HG02840 (cell line): ENCODE measurements around the gene SNX3.
"Not testable (repeated sequence)": the region's sequence is repeated elsewhere in the genome, so short reads cannot be mapped to it uniquely, and the experiment has no call there.

Experiments used
- ATAC-seq: cut with Tn5 transposase; IDR thresholded peaks from one replicate; pipeline ENCODE4 v1.9.1; 2021; ENCODE audit warnings: mild to moderate bottlenecking, moderate library complexity, moderate number of reproducible peaks; ENCODE audit not compliant: unreplicated experiment, low FRiP score

Gene SNX3

DNA sequence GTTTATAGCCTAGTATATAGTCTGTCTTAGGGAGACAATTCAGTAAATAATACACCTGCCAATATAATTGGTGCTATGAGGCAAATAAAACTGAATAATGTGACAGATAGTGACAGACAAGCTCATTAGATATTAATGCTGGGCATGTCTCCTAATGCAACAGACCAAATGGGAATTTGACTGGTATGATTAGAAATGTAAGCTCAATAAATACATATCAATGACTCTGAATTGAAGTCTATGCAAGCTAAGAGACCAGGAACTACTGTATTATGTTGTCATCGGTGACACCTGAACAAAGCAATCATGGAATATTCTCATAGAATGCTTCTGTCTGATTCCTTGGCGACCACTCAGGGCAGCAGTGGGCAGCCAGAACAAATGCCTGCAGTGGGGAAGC is 2.5 kb upstream of the SNX3 start:
- no peak for ATAC-seq

DNA sequence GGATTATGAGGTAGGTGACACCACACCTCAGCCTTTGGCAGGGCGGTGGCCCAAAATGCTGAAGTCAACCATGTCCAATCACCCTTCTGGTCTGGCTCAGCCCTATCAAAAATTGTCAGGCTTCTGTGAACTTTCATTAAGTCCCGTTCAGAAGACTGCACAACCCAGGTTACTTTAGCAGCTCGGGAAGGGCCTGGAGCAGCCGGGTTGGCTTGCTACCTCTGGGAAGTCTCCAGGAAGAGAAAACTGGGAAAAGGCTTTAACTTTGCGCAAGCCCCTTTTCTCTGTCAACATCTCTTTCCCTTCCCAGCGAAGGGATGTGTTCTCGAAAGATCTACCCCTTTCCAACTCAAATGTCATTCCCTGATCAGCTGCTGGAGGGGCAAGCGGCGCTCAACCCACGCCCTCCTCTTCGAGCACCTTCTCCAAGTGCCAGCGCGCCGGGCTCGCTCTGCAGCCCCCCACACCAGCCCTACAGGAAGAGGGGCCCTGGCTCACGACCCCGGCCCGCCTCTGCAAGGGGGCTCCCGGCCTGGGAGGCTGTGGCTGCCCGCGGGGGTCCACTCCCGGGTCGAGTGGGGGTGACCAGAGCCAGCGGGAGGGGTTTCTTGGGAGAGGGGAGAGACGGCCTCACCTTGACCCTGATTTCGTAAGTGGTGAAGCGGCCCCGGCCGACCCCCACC is 573 bp downstream of the SNX3 start:
- ATAC-seq = peak; percentile 0

DNA sequence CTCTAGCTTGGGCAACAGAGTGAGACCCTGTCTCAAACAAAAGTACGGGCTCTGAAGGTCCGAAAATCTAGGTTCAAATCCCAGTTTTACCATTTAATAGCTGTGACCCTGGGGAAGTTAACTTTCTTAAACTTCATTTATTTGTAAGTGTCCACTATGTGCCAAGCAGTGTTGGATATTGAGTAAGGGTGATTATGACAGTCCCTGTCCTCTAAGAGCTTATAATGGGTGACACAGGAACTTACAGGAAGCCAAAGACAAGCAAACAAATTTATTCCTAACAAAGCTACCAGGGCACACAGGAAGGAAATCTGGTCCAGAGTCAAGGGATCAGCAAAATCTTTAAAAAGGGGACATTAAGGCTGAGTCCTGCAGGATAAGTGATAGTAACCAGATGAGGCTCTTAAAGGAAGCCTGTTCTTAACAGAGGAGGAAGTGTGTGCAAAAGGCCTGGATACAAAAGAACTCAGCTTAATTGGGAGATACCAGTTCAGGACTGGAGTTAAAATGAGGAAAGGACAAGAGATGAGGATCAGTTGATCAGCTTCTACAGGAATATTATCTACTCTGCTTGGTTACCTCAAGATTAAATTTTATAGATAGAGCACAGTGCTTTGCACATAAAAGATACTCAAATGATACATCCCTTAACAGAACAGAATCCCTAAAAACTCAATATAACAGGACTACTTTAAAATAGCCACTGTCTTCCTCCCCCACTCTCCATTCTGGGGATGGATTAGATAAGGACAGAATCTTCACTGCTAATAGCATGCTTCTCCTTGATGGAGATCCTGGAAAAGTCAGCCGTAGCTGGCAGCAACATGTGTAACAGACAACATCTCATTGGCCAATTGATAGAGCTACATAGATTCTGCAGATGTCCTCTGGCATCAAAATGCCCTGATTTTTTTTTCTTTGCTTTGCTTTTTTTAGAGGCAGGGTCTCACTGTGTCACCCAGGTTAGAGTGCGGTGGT is 6.1 kb downstream of the SNX3 start:
- ATAC-seq = no peak

DNA sequence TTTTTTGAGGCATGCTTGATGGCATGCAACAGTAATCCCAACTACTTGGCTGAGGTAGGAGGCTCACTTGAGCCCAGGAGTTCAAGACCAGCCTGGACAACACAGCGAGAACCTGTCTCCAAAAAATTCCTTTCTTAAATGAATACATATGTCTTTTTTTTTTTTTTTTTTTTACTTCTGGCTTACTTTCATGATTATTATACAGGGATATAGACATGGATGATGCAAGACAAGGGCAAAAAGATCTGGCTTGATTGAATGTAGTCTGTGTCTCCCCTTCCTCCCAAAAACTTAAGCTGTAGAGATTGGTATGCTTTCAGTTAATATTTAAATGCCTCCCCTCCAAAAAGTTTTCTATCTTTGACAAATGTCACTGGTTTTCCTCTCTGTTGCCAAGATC is 7.6 kb downstream of the SNX3 start:
- ATAC-seq = no peak

DNA sequence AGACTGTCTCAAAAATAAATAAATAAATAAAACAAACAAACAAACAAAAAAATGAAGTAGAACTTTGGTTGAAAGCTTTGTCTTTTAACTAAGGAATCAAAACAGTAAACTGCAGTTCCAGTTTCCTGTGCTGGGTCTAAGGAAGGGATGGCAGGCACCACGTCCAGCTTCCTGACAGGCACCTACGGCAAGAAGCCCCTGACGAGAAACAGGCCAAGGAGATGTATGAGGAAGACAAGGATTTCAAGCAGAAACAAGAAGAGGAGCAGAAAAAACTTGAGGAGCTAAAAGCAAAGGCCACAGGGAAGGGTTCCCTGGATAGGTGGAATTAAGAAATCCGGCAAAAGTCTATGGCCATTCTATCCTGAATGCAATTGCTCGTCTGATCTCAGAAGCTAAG is 8.8 kb downstream of the SNX3 start:
- no peak for ATAC-seq

DNA sequence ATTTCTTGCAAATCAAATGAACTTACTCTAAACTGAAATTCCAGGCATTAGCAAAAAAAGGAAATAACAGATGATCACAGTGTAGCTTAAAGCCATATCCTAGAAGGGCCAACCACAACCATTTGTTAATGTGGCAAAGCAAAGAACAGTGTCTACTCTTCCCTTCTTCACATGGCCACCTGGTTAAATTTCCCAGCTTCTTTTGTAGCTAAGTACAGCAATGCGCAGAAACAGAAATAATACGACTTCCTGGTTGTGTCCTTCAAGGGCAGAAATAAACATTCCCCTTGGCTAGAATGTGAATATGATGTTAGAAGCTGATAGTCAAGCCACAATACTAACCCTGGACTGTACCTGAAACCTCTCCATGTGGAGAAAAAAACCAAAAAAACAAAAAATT is 9.6 kb downstream of the SNX3 start:
- ATAC-seq = no peak

DNA sequence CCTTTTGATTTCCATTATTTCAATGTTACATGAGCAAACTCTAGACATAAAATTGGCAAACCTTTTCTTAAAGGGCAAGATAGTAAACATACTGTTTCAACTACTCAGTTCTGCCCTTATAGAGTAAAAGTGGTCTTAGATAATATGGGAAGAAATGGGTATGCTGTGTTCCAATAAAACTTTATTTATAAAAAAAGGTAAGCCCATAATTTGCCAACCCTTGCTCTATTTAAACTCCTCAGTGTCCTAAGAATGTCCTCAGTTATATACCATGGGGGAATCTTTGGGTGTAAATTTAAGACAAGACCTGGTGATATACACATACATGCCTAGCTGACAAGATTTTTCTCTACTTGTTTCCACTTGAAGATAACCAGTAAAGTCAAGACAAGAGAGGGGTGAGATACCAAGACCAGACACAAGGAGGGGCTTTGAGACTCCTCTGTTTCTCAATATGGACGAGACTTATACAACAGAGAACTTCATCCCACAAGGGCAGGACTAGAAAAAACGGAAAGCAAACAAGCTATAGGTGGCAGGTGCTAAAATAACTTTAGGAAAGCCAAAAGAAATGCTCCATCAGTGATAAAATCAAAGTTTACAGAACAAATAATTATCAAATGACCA is 10.5 kb downstream of the SNX3 start:
- ATAC-seq = no peak

DNA sequence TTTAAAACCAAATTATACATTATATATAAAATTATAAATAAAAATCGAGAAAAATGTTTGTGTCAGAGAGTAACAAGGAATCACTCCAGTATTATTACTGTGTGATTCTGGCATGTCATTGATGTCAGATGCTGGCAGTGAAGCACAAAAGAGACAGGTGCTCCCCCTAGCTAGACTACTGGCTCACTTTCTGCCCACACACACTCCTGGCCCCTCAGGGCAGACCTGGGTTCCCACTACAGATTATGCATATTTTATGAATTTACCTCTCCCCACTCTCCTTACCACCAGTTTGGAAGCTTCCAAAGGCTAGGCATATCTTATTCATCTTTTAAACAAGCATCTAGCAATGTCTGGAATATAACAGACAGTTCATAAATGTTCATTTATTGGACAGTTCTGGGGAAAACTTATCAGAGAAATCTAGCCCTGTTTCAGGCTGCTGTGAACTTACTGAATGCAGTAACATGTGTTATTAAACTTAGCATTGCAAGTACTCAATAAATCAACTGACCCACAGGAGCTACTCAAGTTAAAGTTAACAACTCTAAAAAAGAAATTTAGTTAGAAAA is 12.8 kb downstream of the SNX3 start:
- ATAC-seq = no peak

DNA sequence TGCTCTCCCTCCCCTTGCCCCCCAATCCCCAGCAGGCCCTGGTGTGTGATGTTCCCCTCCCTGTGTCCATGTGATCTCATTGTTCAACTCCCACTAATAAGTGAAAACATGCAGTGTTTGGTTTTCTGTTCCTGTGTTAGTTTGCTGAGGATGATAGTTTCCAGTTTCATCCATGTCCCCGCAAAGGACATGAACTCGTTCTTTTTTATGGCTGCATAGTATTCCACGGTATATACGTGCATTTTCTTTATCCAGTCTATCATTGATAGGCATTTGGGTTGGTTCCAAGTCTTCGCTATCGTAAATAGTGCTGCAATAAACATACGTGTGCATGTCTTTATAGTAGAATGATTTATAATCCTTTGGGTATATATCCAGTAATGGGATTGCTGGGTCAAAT is 15.7 kb downstream of the SNX3 start:
- not testable (repeated sequence) for ATAC-seq

DNA sequence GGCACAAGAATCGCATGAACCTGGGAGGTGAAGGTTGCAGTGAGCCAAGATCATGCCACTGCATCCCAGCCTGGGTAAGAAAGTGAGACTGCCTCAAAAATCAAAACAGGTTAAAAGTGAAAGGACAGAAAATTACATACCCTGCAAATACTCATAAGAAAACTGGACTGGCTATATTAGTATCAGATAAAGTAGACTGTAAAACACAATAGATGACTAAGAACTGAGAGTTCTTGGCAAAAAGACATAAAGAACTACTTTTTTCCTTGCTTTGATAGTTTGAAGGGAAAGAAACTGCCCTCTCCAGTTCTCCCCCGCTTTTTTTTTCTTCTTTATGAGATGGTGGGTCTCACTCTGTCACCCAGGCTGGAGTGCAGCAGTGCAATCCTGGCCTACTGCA is 17.0 kb downstream of the SNX3 start:
- no peak for ATAC-seq

DNA sequence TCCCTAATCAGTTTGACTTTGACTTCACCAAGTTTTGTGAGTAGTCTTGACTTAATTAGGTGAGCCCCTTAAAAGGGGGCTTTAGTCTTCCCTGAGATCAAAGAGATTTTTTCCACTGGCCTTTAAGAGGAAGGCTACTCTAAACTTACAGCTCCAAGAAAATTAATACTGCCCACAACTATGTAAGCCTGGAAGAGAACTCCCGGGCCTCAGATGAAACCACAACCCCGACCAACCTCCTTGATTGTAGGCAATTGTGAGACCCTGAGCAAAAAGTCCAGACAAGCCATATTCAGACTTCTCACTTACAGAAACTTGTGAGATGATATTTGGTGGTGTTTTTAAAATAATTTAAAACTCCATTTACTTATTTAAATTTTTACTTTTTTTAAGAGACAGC is 18.1 kb downstream of the SNX3 start:
- no peak for ATAC-seq

DNA sequence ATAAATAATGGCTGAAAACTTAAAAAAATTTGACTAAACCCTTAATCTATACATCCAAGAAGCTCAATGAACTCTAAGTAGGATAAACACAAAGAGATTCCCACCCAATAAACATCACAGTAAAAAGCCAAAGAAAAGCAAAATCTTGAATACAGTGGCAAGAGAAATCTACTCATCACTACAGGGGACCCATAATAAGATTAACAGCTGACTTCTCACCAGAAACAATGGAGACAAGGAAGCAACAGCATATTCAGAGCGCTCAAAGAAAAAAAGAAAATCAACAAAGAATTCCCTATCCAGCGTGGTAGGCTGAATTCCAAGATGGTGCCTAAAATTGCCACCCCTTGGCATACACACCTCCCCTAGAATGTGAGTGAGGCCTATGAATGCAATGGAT is 18.6 kb downstream of the SNX3 start:
- no peak for ATAC-seq

DNA sequence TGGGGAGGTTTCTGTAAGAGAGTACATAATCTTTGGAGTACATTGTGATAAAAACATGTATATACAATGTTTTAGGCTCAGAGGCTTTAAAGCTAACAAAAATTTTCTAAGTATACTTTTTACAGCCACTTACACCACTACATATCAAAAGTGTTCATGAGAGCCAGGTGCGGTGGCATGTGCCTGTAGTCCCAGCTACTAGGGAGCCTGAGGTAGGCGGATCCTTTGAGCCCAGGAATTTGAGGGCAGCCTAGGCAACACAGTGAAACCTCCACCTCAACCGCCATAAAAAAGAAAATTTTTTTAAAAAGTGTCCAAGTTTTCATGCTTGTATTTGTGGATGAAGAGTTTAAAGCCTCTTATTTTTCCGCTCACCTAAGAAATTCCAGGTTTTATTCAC is 22.5 kb downstream of the SNX3 start:
- no peak for ATAC-seq

DNA sequence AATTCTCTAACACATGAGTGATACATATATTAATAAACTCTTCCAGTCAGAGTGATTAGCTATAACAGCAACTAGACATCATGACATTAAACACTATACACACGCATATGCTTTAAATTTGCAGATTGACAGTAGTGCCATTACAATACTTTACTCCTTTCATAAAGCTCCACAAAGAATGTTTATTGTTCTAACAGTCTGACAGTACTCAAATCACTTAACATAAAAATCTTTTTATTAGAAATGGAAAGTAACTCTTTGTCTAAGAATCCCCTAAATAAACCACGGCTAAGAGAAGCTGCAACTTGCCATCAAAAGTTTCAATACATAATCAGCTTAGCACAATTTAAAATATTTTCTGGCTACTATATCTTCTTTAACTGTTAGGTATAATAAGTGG is 24.0 kb downstream of the SNX3 start:
- no peak for ATAC-seq

DNA sequence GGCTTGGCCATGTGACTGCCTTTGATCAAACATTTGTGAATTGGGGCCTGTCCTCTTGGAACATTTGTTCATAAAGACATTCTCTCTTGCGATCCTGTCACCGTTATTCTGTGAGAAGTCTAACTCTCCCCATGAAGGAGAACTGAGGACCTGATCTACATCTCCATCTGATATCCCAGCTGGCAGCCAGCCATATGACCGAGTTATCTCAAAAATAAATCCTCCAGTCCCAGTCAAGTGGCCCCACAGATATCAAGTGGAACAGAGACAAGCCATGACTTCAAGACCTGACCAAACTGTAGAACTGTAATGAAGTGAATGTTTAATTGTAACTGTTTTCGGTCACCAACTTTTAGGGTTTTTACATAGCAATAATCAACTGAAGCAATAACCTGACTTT is 25.7 kb downstream of the SNX3 start:
- no peak for ATAC-seq

DNA sequence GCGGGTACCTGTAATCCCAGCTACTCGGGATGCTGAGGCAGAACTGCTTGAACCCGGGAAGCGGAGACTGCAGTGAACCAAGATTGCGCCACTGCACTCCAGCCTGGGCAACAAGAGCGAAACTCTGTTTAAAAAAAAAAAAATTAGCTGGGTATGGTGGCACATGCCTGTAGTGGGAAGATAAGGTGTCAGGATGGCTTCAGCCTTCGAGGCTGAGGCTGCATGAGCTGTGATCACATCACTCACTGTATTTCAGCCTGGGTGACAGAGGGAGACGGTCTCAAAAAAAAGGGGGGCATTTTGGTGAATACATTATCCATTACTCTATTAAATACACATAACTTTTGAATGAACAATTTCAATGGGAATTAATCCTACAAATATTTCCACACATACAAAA is 32.4 kb downstream of the SNX3 start:
- no peak for ATAC-seq

DNA sequence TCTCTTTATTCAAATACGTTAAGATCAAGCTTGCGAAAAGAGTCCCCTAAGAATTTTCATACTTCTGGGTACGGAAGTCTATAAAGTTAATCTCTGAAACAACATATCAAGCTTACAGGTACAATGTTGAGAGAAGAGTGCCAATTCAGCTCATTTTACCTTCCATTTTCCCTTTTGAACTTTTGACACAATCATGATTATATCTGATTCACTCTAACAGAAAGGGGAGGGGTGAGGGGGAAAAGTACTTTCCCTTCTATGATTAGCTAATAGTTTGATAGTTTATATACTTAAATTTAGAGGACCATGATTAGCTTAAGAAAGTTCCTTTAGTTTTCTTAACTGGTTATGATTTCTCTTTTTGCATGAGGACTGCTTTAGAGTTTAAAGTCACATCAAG is 33.5 kb downstream of the SNX3 start:
- no peak for ATAC-seq

DNA sequence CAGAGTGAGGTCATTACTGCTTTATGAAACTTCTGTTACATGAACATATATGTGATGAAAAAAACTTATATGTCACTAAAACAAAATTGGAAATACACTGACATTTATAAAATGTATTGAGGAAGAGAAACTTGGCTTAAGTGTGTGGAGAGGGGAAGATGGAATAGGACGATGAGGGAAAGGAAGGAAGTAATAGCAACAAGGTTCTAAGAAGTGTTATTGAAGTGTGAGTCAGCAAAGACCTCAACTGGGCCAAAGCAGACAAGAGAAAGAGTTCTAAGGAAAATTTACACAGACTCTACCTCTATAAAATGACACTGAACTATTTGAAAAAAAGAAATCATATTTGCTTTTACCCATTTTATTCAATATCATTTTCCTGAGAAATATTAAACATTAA is 38.3 kb downstream of the SNX3 start:
- no peak for ATAC-seq

DNA sequence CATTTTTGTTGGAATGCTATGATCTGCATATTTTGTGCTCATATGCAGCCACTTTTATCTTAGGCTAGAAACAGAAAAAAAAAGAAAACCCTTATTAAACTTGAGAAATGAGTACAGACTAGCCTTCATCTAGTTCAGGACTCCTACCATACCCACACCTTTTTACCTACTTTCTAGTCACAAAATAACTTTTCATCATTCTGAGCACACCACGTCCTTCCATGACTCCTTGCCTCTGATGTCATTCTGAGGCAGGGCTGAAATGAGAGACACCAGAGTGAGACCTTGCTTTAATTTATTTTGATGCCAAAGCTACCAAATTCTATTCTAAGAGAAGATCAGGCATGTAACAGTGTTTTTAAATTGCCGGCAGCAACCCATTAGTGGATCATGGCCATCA is 38.8 kb downstream of the SNX3 start:
- ATAC-seq = no peak

DNA sequence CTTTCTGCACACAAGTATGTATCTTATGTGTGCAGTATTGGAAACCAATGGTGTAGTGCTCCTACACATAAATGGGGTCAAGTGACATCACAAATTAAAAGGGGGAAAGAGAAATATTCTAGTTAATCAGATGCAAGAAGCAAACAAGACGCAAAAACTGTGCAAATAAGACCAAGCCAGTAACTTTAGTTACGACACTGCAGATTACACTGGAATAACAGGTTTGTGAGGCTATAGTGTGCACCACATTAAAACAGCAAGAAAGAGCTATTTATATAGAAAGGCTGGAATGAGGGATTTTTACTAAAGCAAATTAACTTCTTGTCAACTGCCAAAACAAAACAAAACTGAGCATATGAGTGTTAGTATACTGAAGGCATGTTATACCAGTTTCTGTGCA is 49.2 kb downstream of the SNX3 start:
- no peak for ATAC-seq

DNA sequence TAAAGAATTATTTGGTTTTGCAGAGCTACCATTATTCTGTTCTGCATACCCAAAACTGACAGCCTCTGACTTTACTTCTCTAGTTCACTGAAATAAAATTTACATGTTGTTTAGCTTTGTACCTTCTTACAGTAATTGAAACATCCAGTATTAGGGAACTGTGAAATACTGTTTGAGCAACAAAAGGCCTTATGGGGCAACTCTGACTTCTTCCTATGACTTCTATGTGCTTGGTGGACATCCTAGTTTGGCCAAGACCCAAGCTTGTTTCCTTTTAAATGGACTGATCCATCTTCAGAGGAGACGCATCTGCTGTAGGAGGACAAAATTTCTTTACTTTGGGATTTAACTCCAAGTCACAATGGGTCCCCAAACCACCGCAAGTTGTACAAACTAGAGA is 50.3 kb downstream of the SNX3 start:
- ATAC-seq = no peak
